ENCODE data around the gene RAB40AL.

DNA sequence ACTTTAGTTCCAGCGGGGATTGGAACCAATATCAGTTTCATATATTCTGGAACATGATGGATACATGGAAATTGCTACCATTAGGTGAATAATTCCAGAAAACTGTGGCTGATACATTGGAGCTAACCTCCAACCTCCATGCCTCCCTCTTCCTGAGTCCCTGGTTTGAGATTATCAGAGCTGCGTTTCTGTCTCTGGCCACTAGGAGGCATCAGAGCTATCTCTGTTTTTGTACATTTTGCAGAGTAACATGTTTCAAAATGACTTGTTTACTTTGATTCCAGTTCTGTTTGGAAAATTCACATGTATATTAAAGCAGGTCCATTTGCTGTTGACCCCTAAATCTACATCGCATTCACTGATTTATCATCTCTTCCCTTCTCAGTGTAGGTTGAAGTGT, 2.4 kb upstream of the RAB40AL start:
- TF ChIP-seq, protein P1, sequence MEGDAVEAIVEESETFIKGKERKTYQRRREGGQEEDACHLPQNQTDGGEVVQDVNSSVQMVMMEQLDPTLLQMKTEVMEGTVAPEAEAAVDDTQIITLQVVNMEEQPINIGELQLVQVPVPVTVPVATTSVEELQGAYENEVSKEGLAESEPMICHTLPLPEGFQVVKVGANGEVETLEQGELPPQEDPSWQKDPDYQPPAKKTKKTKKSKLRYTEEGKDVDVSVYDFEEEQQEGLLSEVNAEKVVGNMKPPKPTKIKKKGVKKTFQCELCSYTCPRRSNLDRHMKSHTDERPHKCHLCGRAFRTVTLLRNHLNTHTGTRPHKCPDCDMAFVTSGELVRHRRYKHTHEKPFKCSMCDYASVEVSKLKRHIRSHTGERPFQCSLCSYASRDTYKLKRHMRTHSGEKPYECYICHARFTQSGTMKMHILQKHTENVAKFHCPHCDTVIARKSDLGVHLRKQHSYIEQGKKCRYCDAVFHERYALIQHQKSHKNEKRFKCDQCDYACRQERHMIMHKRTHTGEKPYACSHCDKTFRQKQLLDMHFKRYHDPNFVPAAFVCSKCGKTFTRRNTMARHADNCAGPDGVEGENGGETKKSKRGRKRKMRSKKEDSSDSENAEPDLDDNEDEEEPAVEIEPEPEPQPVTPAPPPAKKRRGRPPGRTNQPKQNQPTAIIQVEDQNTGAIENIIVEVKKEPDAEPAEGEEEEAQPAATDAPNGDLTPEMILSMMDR (optimal IDR thresholded peaks at IDR 0.05 in 1 of 3, IDR thresholded peaks at IDR 0.05 in 1 of 3, conservative IDR thresholded peaks at IDR 0.05 in 1 of 3; ENCODE audit: extremely low read depth in 1 of 3, insufficient read depth in 2 of 3, low read length in 3 of 3), result peak; percentile 57 to 71 (median 64)
- no peak for TF ChIP-seq EZH2 (IDR thresholded peaks at IDR 0.05; ENCODE audit: low read length)

Measured in keratinocyte (primary cell).